Measurements from ENCODE around the gene IL4I1.
"Not testable (repeated sequence)": the region's sequence is repeated elsewhere in the genome, so short reads cannot be mapped to it uniquely, and the experiment has no call there.

IL4I1 gene, protein sequence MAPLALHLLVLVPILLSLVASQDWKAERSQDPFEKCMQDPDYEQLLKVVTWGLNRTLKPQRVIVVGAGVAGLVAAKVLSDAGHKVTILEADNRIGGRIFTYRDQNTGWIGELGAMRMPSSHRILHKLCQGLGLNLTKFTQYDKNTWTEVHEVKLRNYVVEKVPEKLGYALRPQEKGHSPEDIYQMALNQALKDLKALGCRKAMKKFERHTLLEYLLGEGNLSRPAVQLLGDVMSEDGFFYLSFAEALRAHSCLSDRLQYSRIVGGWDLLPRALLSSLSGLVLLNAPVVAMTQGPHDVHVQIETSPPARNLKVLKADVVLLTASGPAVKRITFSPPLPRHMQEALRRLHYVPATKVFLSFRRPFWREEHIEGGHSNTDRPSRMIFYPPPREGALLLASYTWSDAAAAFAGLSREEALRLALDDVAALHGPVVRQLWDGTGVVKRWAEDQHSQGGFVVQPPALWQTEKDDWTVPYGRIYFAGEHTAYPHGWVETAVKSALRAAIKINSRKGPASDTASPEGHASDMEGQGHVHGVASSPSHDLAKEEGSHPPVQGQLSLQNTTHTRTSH

GRCh38 chr19:49896863-49897621 is at the start of gene IL4I1:
IL4I1 (minus strand) TSS chr19:49896887; CDS start chr19:49896160, 727 bp downstream.
- H3K27ac ChIP-seq: no peak within 1 kb of the TSS; the same call in 1 of the 2 replicates
- ChIA-PET POLR2A (ENCODE audit: low non-redundant PET) (no interaction called here), CTCF (interaction anchor here (0.6 kb wide), 2 partner anchors 9 to 168 kb away, joined by 4 to 5 read pairs; no protein-coding TSS in a partner anchor)
- DNase-seq (ENCODE audit: low spot score): no peak
- TF ChIP-seq CTCF (conservative IDR thresholded peaks at IDR 0.05; ENCODE audit: low read depth): no peak

GRCh38 chr19:49946415-49946814 is 49.7 kb upstream of the IL4I1 start:
- ChIA-PET CTCF (interaction anchor here (0.7 kb wide), 2 partner anchors 192 to 312 kb away, joined by 3 to 4 read pairs; no protein-coding TSS in a partner anchor), POLR2A (ENCODE audit: low non-redundant PET) (no interaction called here)
- TF ChIP-seq CTCF (conservative IDR thresholded peaks at IDR 0.05; ENCODE audit: low read depth): no peak
- H3K27ac ChIP-seq: no peak overlapping the region
- no peak for DNase-seq (ENCODE audit: low spot score)

DNA sequence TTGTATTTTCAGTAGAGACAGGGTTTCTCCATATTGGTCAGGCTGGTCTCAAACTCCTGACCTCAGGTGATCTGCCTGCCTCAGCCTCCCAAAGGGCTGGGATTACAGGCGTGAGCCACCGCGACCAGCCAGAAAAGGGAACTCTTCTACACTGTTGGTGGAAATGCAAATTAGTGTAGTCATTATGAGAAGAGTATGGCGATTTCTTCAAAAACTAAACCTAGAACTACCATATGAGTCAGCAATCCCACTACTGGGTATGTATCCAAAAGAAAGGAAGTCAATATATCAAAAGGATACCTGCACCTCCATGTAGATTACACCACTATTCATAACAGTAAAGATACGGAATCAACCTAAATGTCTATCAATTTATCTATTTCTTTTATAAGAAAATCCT is 47.9 kb upstream of the IL4I1 start:
- H3K27ac ChIP-seq; DNase-seq (ENCODE audit: low spot score); CTCF ChIA-PET; POLR2A ChIA-PET (ENCODE audit: low non-redundant PET): not testable (repeated sequence)

- ChIA-PET CTCF (no interaction called here), POLR2A (ENCODE audit: low non-redundant PET) (no interaction called here)
- TF ChIP-seq CTCF (conservative IDR thresholded peaks at IDR 0.05; ENCODE audit: low read depth): no peak
- no peak overlapping the region for H3K27ac ChIP-seq
- DNase-seq (ENCODE audit: low spot score): no peak
Measured at GRCh38 chr19:49940482-49940791, 43.8 kb upstream of the IL4I1 start.

GRCh38 chr19:49939721-49940481 is 43.2 kb upstream of the IL4I1 start:
- ChIA-PET CTCF (interaction anchor here (0.5 to 0.7 kb wide), 3 partner anchors 29 to 314 kb away, joined by 3 read pairs; no protein-coding TSS in a partner anchor), POLR2A (ENCODE audit: low non-redundant PET) (no interaction called here)
- no peak overlapping the region for H3K27ac ChIP-seq
- DNase-seq (ENCODE audit: low spot score): no peak
- no peak for TF ChIP-seq CTCF (conservative IDR thresholded peaks at IDR 0.05; ENCODE audit: low read depth)

GRCh38 chr19:49938662-49939061 is 42.0 kb upstream of the IL4I1 start:
- POLR2A ChIA-PET (ENCODE audit: low non-redundant PET): no interaction called here
- no peak for DNase-seq (ENCODE audit: low spot score)
- no peak overlapping the region for H3K27ac ChIP-seq
- CTCF ChIA-PET: no interaction called here
- no peak for TF ChIP-seq CTCF (conservative IDR thresholded peaks at IDR 0.05; ENCODE audit: low read depth)

All from RWPE1 (cell line).